Activated CD8-positive, alpha-beta T cell treated with anti-CD3 and anti-CD28 coated beads for 36 hours (primary cell): ENCODE data around the gene RPS6KL1. TPM values are rescaled to one million over a fixed set of nuclear protein-coding genes. Genes with fewer than 3 reads are reported as not detected.

Source experiments
- ATAC-seq: fragments of 200-7000 bp; cut with Tn5 transposase; one replicate; pipeline ENCODE4 v1.10.0; 2021; ENCODE audit warnings: mild to moderate bottlenecking, moderate library complexity
- CTCF ChIA-PET: fragments of 350-600 bp; sonication (Branson Sonifier 250); formaldehyde crosslinking; loops from one replicate; lab custom pipeline; 2021; ENCODE audit warnings: antibody characterized with exemption; lab: Charles Lee
- POLR2A ChIA-PET: fragments of 350-600 bp; sonication (Branson Sonifier 250); formaldehyde crosslinking; loops from one replicate; lab custom pipeline; 2021; ENCODE audit warnings: antibody characterized with exemption; lab: Charles Lee
- DNase-seq: peaks from one replicate; pipeline ENCODE4 v3.0.0-alpha.2; 2020
- H3K27ac Mint-ChIP-seq: one replicate; pipeline ENCODE4 v1.8.0; 2021; ENCODE audit warnings: mild to moderate bottlenecking, mixed read lengths
- H3K27me3 Mint-ChIP-seq: one replicate; pipeline ENCODE4 v1.8.0; 2021; ENCODE audit warnings: mixed read lengths
- H3K36me3 Mint-ChIP-seq: one replicate; pipeline ENCODE4 v1.8.0; 2021; ENCODE audit warnings: low read depth, mixed read lengths
- H3K4me1 Mint-ChIP-seq: one replicate; pipeline ENCODE4 v1.8.0; 2021; ENCODE audit warnings: low read depth, mixed read lengths
- H3K4me3 Mint-ChIP-seq: one replicate; pipeline ENCODE4 v1.8.0; 2021; ENCODE audit warnings: mild to moderate bottlenecking, moderate library complexity, mixed read lengths
- H3K9me3 Mint-ChIP-seq: one replicate; pipeline ENCODE4 v1.8.0; 2021; ENCODE audit warnings: mixed read lengths
- intact Hi-C: fragments of 100-400 bp; cut with micrococcal nuclease; formaldehyde crosslinking; loops from one replicate; pipeline ENCODE4 v1.10.0; 2022
- total RNA-seq, 2 experiments: library from RNA; stranded (reverse); gene quantifications; one replicate each; pipeline ENCODE4 v1.2.3, GENCODE V29; 2021
- TF ChIP-seq, protein P1 (sequence below): fragments of 200-600 bp; IDR thresholded peaks from one replicate; pipeline ENCODE4 v1.8.0; 2022; ENCODE audit warnings: antibody characterized with exemption, mild to moderate bottlenecking

RPS6KL1 gene
- total RNA-seq, 2 experiments from 2014 or later: 4.1 to 5.1 TPM

DNA sequence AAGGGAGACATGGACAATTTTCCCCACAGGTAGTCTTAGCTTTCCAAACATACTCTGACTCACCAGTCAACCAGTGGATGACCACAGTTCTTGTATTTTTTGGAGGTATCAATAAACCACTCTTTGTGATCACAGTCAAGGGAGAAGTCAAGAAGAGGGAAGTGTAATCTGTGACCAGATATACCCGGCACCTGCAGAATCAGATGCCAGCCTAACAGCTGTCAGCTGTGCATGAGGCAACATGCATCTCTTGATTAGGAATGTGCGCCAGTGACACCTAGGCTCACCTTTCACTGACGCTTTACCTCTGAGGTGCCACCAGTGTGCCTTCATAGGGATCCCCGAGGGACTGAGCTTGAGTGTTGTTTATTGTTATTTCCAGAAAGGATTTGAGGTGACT lies 67.1 kb downstream of the RPS6KL1 start:
- ChIA-PET CTCF (interaction anchor here (0.9 to 17.3 kb wide), 11 partner anchors 8 to 232 kb away, joined by 3 to 528 read pairs (median 6); partner anchors contain the start of genes DLST and PROX2), POLR2A (interaction anchor here (1.0 kb wide), 1 partner anchor 52 kb away, joined by 4 read pairs; no protein-coding TSS in a partner anchor)
- intact Hi-C loops: no loop called here
- Mint-ChIP-seq H3K9me3 (no peaks in the 10 kb centered on the region), H3K4me3 (no peak overlapping the region), H3K4me1 (peaks cover 18% of the 10 kb centered on the region), H3K27me3 (no peaks in the 10 kb centered on the region), H3K27ac (no peak overlapping the region), H3K36me3 (no peaks in the 10 kb centered on the region)
- TF ChIP-seq, protein P1, sequence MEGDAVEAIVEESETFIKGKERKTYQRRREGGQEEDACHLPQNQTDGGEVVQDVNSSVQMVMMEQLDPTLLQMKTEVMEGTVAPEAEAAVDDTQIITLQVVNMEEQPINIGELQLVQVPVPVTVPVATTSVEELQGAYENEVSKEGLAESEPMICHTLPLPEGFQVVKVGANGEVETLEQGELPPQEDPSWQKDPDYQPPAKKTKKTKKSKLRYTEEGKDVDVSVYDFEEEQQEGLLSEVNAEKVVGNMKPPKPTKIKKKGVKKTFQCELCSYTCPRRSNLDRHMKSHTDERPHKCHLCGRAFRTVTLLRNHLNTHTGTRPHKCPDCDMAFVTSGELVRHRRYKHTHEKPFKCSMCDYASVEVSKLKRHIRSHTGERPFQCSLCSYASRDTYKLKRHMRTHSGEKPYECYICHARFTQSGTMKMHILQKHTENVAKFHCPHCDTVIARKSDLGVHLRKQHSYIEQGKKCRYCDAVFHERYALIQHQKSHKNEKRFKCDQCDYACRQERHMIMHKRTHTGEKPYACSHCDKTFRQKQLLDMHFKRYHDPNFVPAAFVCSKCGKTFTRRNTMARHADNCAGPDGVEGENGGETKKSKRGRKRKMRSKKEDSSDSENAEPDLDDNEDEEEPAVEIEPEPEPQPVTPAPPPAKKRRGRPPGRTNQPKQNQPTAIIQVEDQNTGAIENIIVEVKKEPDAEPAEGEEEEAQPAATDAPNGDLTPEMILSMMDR: no peak
- ATAC-seq: no peak
- no peak for DNase-seq

DNA sequence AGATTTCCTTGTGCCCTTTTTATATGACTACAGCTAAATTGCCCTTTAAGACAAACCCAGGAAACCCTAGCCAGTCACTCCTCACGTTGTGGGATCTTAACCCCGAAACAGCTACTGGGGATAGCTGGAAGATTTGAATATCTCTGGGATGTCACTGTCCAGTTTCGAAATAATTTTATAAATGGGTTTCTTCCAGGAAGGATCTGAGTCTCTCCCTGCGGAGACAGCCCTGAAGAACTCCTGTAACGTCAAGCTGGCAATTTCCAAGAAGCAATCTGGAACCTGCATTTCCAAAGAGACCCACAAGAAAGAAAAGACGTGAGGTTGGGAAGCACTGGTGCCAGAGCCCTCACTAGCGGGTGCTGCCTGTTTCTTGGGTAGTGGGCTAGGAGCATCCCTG lies 68.0 kb downstream of the RPS6KL1 start:
- intact Hi-C loops: no loop called here
- H3K27me3 Mint-ChIP-seq: no peaks in the 10 kb centered on the region
- no peak for DNase-seq
- H3K27ac Mint-ChIP-seq: no peak overlapping the region
- H3K9me3 Mint-ChIP-seq: no peaks in the 10 kb centered on the region
- H3K4me1 Mint-ChIP-seq: peaks cover 15% of the 10 kb centered on the region
- no peaks in the 10 kb centered on the region for H3K36me3 Mint-ChIP-seq
- TF ChIP-seq, protein P1: no peak
- ATAC-seq: no peak
- POLR2A ChIA-PET: interaction anchor here (0.7 to 1.5 kb wide), 3 partner anchors 9 to 57 kb away, joined by 3 to 5 read pairs (median 5); no protein-coding TSS in a partner anchor
- CTCF ChIA-PET: interaction anchor here (0.7 to 17.3 kb wide), 10 partner anchors 9 to 246 kb away, joined by 3 to 528 read pairs (median 6); partner anchors contain the start of genes DLST and PROX2
- H3K4me3 Mint-ChIP-seq: no peak overlapping the region

Other genes with a start within 250 kb of the RPS6KL1 start
- gene AREL1, start 210.2 kb downstream of the RPS6KL1 start, total RNA-seq: 10 to 100 TPM; 26.4 to 28.2 TPM
- 10 to 100 TPM; 75.2 to 78.9 TPM for gene FCF1, start 210.1 kb downstream of the RPS6KL1 start, total RNA-seq
- gene YLPM1, start 159.9 kb downstream of the RPS6KL1 start, total RNA-seq: 10 to 100 TPM; 43.6 to 49.0 TPM
- under 1 TPM; 0.38 to 0.65 TPM for gene PROX2, start 47.1 kb downstream of the RPS6KL1 start, total RNA-seq
- 100 to 1,000 TPM; 110 to 113 TPM for gene DLST, start 41.3 kb downstream of the RPS6KL1 start, total RNA-seq
- gene PGF, start 32.3 kb upstream of the RPS6KL1 start, total RNA-seq: under 1 TPM; 0.27 to 0.45 TPM
- gene EIF2B2, start 79.7 kb upstream of the RPS6KL1 start, total RNA-seq: 10 to 100 TPM; 50.5 to 51.9 TPM
- gene MLH3, start 128.2 kb upstream of the RPS6KL1 start, total RNA-seq: 10 to 100 TPM; 26.8 to 29.0 TPM
- gene ACYP1, start 140.8 kb upstream of the RPS6KL1 start, total RNA-seq: 10 to 100 TPM; 33.9 to 38.6 TPM
- under 1 TPM; 0.41 to 0.45 TPM for gene ZC2HC1C, start 146.4 kb upstream of the RPS6KL1 start, total RNA-seq
- 10 to 100 TPM; 54.9 to 59.5 TPM for gene NEK9, start 203.8 kb upstream of the RPS6KL1 start, total RNA-seq